Neuron (in vitro differentiated cells): Measurements from ENCODE around the gene VPS26C.

ENCODE experiments used
- H2AFZ ChIP-seq: one replicate; pipeline ENCODE4 v1.6.1; 2013; ENCODE audit warnings: low read depth, mild to moderate bottlenecking, inconsistent platforms, low read length, moderate library complexity
- H3K27me3 ChIP-seq: one replicate; pipeline ENCODE4 v1.6.1; 2013; ENCODE audit warnings: low read length; ENCODE audit not compliant: insufficient read depth
- H3K36me3 ChIP-seq: one replicate; pipeline ENCODE4 v1.6.1; 2013; ENCODE audit warnings: low read length; ENCODE audit not compliant: insufficient read depth
- H3K4me1 ChIP-seq: one replicate; pipeline ENCODE4 v1.6.1; 2013; ENCODE audit warnings: low read length; ENCODE audit not compliant: insufficient read depth
- H3K4me3 ChIP-seq: 2 replicates; pipeline ENCODE4 v1.5.1; 2013; ENCODE audit warnings: mild to moderate bottlenecking, low read length, moderate library complexity
- H3K9me3 ChIP-seq: one replicate; pipeline ENCODE4 v1.6.1; 2013; ENCODE audit warnings: low read length

The VPS26C gene

GRCh38 chr21:37257511-37257966, 9.6 kb downstream of the VPS26C start:
- Histone ChIP-seq H2AFZ (peak overlapping the region; percentile 2), H3K27me3 (no peaks in the 10 kb centered on the region), H3K4me1 (peaks cover 20% of the 10 kb centered on the region), H3K9me3 (no peaks in the 10 kb centered on the region), H3K36me3 (no peaks in the 10 kb centered on the region), H3K4me3 (peak overlapping the region; percentile 45)

- Histone ChIP-seq H2AFZ (no peak overlapping the region), H3K27me3 (no peaks in the 10 kb centered on the region), H3K36me3 (no peaks in the 10 kb centered on the region), H3K4me3 (no peak overlapping the region), H3K4me1 (peaks cover 12% of the 10 kb centered on the region), H3K9me3 (no peaks in the 10 kb centered on the region)
These were observed 13.1 kb downstream of the VPS26C start for GRCh38 chr21:37253991-37254390.

DNA sequence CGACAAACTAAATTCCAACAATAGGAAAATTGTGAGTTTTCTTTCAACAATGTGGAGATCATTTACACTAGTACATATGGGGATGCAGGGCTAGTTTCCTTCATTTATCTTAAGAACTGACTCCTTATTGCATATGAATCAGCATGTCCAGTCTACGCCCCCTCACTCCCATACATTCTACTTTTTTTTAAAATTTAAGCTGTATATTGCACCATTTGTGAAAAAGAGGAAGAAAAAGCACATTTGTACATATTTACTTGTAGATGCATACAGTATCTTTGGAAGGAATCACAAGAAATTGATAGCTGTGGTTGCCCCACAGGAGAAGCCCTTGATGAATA, 15.9 kb downstream of the VPS26C start:
- H3K27me3 ChIP-seq, result no peaks in the 10 kb centered on the region
- H3K9me3 ChIP-seq, result no peaks in the 10 kb centered on the region
- H3K4me3 ChIP-seq, result no peak overlapping the region
- H2AFZ ChIP-seq, result no peak overlapping the region
- H3K36me3 ChIP-seq, result no peaks in the 10 kb centered on the region
- H3K4me1 ChIP-seq, result no peaks in the 10 kb centered on the region

GRCh38 chr21:37249112-37249904, 17.8 kb downstream of the VPS26C start:
- no peaks in the 10 kb centered on the region for H3K4me1 ChIP-seq
- H3K4me3 ChIP-seq, result no peak overlapping the region
- no peaks in the 10 kb centered on the region for H3K9me3 ChIP-seq
- H3K27me3 ChIP-seq, result no peaks in the 10 kb centered on the region
- H2AFZ ChIP-seq, result no peak overlapping the region
- H3K36me3 ChIP-seq, result no peaks in the 10 kb centered on the region

DNA sequence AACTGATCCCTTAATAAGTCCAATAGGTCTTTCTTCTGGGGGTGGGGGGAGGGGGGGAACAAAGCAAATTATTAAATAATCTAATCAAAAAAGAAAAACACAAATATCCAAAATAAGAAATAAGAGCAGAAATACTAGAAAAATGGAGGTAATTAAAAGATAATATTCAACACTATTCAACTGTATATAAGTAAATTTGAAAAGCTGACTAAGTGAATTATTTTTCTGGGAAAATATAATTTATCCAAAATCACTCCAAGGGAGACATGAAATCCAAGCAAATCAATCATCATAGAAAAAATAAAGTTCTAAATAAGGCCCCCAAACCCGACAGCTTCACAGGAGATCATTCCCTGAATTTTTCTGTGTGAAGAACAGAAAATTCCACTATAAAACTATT, 18.8 kb downstream of the VPS26C start:
- Histone ChIP-seq H3K9me3 (no peaks in the 10 kb centered on the region), H3K4me3 (no peak overlapping the region), H3K27me3 (no peaks in the 10 kb centered on the region), H3K36me3 (no peaks in the 10 kb centered on the region), H3K4me1 (no peaks in the 10 kb centered on the region), H2AFZ (no peak overlapping the region)

DNA sequence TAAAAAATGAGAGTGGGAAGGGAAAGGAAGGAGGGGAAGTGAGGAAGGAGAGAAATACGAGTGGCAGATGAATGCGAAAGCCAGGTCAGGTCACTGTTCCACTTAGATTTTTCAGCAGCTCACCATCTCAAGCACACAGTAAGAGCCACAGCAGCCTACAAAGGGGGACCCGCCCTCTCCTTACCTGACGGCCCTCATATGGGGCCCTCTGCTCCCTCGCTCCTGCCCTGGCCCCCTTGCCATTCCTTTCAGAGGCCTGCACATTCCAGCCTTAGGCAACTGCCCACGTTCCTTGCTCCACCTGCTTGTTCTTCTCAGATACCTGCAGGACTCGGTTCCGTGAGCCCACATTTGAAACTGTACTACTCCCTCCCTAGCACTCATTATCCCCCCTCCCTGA, 22.0 kb downstream of the VPS26C start:
- no peaks in the 10 kb centered on the region for H3K27me3 ChIP-seq
- H3K9me3 ChIP-seq, result no peaks in the 10 kb centered on the region
- peaks cover 10% of the 10 kb centered on the region for H3K36me3 ChIP-seq
- H3K4me1 ChIP-seq, result no peaks in the 10 kb centered on the region
- H3K4me3 ChIP-seq, result no peak overlapping the region
- no peak overlapping the region for H2AFZ ChIP-seq

DNA sequence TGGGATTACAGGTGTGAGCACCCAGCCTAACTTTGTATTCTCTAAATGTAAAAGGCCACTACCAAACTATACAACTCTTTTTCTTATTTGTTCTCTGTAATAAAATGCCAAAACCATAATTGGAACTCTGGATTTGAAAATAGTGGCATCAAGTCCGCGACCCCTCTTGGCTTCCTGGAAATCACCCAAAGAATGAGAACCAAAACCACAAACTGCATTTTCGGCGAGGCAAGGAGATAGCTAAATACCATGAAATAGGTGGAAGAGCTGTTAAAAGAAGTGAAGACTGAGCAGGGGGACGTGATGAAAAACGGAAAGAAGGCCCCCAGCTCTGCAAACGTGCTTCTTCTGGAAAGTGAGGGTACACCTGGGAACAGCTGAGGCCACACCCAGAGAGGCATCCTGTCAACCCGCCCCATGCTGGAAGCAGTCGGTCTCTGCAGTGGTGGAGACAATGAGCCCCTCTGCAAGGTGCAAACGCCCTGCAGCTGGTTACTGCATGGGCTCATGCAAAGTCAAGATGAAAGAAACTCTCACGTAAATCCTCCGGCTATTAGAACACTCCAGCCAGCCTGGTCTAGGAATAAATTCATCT, 22.5 kb downstream of the VPS26C start:
- no peaks in the 10 kb centered on the region for H3K27me3 ChIP-seq
- no peak overlapping the region for H3K4me3 ChIP-seq
- no peaks in the 10 kb centered on the region for H3K9me3 ChIP-seq
- H3K36me3 ChIP-seq, result peaks cover 10% of the 10 kb centered on the region
- H3K4me1 ChIP-seq, result no peaks in the 10 kb centered on the region
- no peak overlapping the region for H2AFZ ChIP-seq

GRCh38 chr21:37243961-37244360, 23.2 kb downstream of the VPS26C start:
- Histone ChIP-seq H2AFZ (no peak overlapping the region), H3K27me3 (no peaks in the 10 kb centered on the region), H3K36me3 (peaks cover 16% of the 10 kb centered on the region), H3K4me3 (no peak overlapping the region), H3K9me3 (no peaks in the 10 kb centered on the region), H3K4me1 (no peaks in the 10 kb centered on the region)

DNA sequence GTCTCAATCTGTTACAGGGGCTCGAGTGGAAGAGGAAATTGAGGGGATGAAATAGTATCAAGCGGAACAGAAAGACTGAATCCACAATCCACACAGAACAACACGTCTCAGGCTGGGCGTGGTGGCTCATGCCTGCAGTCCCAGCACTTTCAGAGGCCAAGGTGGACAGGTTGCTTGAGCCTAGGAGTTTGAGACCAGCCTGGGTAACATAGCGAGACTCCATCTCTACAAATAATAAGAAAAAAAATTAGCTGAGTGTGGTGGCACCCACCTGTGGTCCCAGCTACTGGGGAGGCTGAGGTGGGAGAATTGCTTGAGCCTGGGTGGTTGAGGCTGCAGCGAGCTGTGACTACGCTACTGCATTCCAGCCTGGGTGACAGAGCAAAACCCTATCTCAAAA, 25.7 kb downstream of the VPS26C start:
- Histone ChIP-seq H3K36me3 (peaks cover 37% of the 10 kb centered on the region), H2AFZ (no peak overlapping the region), H3K27me3 (no peaks in the 10 kb centered on the region), H3K4me3 (no peak overlapping the region), H3K9me3 (no peaks in the 10 kb centered on the region), H3K4me1 (no peaks in the 10 kb centered on the region)

DNA sequence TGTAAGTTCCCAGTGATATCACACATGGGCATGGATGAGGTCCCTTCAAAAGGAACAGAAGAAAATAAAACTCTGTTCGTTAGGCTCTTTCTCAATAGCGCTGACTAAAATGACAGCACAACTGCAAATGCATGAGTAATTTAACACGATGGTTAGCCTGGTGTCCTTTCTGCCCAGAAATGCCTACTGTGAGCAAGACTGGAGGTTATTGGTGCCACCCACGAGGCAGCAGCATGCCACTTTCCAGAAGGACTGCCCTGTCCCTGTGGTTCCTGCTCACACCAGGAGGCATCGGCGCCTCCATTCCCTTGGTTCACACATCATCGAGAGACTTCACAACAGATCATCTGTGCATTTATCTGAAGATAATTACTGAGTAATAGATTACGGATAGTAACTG, 26.2 kb downstream of the VPS26C start:
- Histone ChIP-seq H3K4me3 (no peak overlapping the region), H2AFZ (no peak overlapping the region), H3K36me3 (peaks cover 39% of the 10 kb centered on the region), H3K4me1 (no peaks in the 10 kb centered on the region), H3K9me3 (no peaks in the 10 kb centered on the region), H3K27me3 (no peaks in the 10 kb centered on the region)

DNA sequence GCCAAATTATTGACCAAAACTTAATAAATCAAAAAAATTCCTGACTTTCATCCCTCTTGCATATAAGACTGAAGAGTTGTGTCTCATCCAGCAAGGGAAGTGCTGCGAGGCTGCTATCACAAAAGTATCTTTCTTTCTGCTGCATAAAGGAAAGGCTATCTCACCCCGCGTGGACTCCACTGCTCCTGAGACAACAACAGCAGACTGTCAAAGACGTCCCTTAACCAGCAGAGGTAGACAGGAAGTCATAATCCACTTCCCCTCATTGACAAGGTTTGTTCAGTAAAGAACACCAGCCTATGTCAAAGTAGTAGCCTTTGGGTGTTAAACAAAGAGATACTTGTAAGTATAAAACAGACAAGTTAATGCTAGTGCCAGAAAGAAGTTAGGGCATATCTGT, 29.4 kb downstream of the VPS26C start:
- peaks cover 54% of the 10 kb centered on the region for H3K36me3 ChIP-seq
- H3K27me3 ChIP-seq, result no peaks in the 10 kb centered on the region
- H2AFZ ChIP-seq, result no peak overlapping the region
- no peaks in the 10 kb centered on the region for H3K4me1 ChIP-seq
- no peak overlapping the region for H3K4me3 ChIP-seq
- H3K9me3 ChIP-seq, result no peaks in the 10 kb centered on the region

- no peaks in the 10 kb centered on the region for H3K27me3 ChIP-seq
- H3K4me3 ChIP-seq, result no peak overlapping the region
- H3K9me3 ChIP-seq, result no peaks in the 10 kb centered on the region
- no peak overlapping the region for H2AFZ ChIP-seq
- peaks cover 57% of the 10 kb centered on the region for H3K36me3 ChIP-seq
- no peaks in the 10 kb centered on the region for H3K4me1 ChIP-seq
These were observed 29.8 kb downstream of the VPS26C start for GRCh38 chr21:37237346-37237745.

- H3K9me3 ChIP-seq, result no peaks in the 10 kb centered on the region
- H3K36me3 ChIP-seq, result peaks cover 66% of the 10 kb centered on the region
- H3K4me1 ChIP-seq, result no peaks in the 10 kb centered on the region
- H2AFZ ChIP-seq, result no peak overlapping the region
- no peak overlapping the region for H3K4me3 ChIP-seq
- no peaks in the 10 kb centered on the region for H3K27me3 ChIP-seq
These were observed 33.5 kb downstream of the VPS26C start for GRCh38 chr21:37233551-37234146.
